ENCODE measurements around the gene TM9SF3.

The TM9SF3 gene

DNA sequence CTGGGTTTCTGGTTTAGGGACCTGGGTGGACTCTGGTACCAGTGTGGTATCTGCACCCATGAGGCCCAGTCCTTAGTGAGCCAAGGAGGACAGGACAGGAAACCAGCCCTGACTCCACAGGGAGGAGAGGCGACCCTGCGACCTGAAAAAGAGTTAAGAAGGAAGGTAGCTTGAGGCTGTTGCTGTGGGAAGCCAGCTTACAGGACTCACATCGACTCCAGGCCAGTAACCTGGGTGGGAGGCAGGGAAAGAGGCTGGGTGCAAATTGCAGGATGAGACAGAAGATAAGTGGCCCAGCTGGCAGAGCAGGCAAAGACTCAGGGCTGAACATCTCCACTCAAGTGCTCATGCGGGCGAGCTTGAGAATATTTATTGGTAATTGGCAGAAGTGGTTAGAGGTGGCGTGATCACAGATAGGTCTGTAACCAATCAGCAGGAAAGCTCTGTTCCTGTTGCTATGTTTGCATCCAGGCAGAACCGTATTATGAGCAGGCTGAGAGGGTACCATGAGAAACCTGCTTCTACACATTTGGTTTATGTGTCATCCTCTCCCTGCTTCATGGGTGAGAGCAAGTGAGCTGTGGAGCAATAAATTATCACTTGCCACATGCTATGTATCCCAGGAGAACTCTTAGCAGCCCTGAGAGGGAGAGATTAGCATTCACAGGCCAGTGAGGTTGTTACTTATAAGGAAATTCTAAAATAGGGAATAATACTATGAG lies 84.1 kb downstream of the TM9SF3 start:
- H3K4me3 ChIP-seq (ENCODE audit: low read length): no peak overlapping the region
- DNase-seq (ENCODE audit: low read depth): no peak
- TF ChIP-seq, protein P1, sequence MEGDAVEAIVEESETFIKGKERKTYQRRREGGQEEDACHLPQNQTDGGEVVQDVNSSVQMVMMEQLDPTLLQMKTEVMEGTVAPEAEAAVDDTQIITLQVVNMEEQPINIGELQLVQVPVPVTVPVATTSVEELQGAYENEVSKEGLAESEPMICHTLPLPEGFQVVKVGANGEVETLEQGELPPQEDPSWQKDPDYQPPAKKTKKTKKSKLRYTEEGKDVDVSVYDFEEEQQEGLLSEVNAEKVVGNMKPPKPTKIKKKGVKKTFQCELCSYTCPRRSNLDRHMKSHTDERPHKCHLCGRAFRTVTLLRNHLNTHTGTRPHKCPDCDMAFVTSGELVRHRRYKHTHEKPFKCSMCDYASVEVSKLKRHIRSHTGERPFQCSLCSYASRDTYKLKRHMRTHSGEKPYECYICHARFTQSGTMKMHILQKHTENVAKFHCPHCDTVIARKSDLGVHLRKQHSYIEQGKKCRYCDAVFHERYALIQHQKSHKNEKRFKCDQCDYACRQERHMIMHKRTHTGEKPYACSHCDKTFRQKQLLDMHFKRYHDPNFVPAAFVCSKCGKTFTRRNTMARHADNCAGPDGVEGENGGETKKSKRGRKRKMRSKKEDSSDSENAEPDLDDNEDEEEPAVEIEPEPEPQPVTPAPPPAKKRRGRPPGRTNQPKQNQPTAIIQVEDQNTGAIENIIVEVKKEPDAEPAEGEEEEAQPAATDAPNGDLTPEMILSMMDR (conservative IDR thresholded peaks at IDR 0.05; ENCODE audit: low read length): no peak

DNA sequence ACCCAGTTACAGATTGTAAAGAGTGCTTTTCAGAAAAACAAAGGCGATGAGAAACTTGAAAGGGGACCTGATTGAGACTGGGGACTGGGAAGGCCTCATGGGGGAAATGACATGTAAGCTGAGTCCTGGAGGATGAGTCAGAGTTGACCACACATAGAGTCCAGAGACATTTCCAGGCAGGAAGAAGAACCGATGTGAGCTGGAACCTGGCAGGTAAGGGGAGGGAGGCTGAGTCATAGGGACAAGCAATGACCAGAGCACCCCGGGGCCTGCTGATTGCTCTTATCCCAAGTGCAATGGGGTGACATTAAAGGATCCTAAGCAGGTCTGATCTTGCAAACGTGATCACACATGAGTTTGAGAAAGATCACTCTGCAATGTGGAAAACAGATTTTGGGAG lies 84.8 kb downstream of the TM9SF3 start:
- H3K4me3 ChIP-seq (ENCODE audit: low read length): no peak overlapping the region
- no peak for DNase-seq (ENCODE audit: low read depth)
- TF ChIP-seq, protein P1 (conservative IDR thresholded peaks at IDR 0.05; ENCODE audit: low read length): no peak

DNA sequence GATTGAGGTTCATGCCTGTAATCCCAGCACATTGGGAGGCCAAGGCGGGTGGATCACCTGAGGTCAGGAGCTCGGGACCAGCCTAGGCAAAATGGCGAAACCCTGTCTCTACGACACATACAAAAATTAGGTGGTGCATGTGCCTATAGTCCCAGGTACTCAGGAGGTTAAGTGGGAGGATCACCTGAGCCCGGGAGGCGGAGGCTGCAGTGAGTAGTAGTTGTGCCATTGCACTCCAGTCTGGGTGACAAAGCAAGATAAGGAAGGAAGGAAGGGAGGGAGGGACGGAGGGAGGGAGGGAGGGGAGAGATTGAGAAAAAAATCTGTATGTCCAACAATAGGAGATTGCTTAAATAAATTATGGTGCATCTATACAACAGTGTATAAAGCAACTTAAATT lies 86.3 kb downstream of the TM9SF3 start:
- no peak overlapping the region for H3K4me3 ChIP-seq (ENCODE audit: low read length)
- TF ChIP-seq, protein P1 (conservative IDR thresholded peaks at IDR 0.05; ENCODE audit: low read length): no peak
- no peak for DNase-seq (ENCODE audit: low read depth)

DNA sequence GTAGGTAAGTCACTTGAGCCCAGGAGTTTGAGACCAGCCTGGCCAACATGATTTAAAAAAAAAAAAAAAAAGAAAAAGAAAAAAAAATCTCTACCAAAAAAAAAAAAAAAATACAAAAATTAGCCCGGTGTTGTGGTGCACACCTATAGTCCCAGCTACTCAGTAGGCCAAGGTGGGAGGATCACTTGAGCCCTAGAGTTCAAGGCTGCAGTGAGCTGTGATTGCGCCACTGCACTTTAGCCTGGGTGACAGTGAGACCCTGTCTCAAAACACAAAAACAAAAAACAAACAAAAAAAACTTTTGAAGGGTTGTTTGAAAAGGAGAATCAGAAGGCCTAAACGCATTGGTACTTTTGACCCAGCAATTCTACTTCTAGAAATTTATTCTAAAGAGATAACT lies 86.8 kb downstream of the TM9SF3 start:
- DNase-seq (ENCODE audit: low read depth): no peak
- no peak overlapping the region for H3K4me3 ChIP-seq (ENCODE audit: low read length)
- TF ChIP-seq, protein P1 (conservative IDR thresholded peaks at IDR 0.05; ENCODE audit: low read length): no peak

DNA sequence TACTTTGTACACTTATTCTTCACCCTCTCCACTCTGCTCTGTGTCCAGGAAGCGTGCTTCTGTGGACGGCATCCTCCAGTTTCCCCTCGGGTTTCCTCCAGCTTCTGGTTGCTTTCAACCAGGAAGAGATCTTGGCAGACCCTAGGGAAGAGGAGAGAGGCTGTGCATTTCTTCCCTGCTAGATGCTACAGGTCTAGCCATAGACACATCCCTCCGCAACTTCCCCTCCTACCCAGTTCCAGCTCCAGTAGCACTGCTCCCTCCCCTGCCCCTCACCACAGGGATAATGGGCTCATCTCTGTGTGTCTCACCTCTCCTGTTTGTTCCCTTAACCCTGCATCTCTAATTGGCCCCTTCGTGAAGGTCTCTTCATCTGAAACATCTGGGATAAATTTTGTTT lies 89.4 kb downstream of the TM9SF3 start:
- TF ChIP-seq, protein P1 (conservative IDR thresholded peaks at IDR 0.05; ENCODE audit: low read length): no peak
- no peak overlapping the region for H3K4me3 ChIP-seq (ENCODE audit: low read length)
- no peak for DNase-seq (ENCODE audit: low read depth)

DNA sequence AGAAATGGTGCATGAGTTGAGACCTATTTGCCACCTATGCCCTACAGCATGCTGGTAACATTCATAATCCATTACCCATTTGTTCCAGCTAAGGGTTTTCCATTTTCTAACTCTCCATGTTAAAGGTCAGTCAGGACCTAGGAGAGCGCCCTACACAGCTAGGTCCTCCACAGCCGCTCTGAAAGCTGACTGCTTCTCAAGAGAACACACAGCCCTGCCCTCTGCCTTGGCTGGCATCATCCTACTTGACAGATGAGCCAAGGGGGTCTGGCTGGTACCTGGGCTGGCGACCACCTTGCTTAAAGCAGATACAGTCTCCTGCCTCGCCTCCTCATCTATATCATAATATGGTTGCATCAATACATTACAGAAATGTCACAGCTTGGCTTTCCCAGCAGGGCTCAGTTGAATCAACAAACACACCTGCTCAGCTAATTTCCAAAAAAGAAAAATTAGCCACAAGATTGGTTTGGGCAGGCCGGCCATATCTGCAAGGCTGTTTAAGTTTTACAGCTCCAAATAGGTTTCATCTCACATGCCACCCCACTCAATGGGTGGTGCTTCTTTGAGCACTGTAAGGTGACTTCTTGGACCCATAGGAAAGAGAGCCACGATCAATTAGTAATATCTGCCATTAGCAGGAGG lies 90.4 kb downstream of the TM9SF3 start:
- TF ChIP-seq, protein P1 (conservative IDR thresholded peaks at IDR 0.05; ENCODE audit: low read length): no peak
- no peak for DNase-seq (ENCODE audit: low read depth)
- H3K4me3 ChIP-seq (ENCODE audit: low read length): no peak overlapping the region

DNA sequence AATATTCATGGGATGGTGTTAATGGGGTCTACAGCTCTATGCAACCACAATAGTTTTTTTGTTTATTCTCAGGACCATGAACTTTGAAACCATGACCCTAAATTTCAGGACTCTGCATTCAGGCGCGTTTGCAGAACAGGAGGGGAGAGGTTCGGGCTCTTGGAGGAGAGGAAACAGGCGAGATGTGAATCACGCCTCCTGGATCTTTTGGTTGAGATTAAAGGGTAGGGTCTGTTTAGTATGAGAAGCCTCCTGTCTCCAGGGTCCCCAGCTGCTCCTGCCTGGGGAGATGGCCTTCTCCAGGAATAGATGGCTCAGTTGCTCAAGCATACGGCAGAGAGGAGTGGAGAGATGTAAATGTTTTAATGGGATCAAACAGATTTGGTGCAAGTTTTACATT lies 91.3 kb downstream of the TM9SF3 start:
- TF ChIP-seq, protein P1 (conservative IDR thresholded peaks at IDR 0.05; ENCODE audit: low read length): no peak
- no peak overlapping the region for H3K4me3 ChIP-seq (ENCODE audit: low read length)
- DNase-seq (ENCODE audit: low read depth): no peak
